Heart right ventricle (tissue), 16 donors: ENCODE results near the gene SPATA16. TPM values are rescaled to one million over a fixed set of nuclear protein-coding genes. Genes with fewer than 3 reads are reported as not detected.
"Not testable (repeated sequence)": the region's sequence is repeated elsewhere in the genome, so short reads cannot be mapped to it uniquely, and the experiment has no call there.

Source experiments
- ATAC-seq, 8 donors: fragments of 200-7000 bp; cut with Tn5 transposase; one replicate each; pipeline ENCODE4 v1.9.1; 2020; ENCODE audit warnings: mild to moderate bottlenecking in 8 of 8, moderate library complexity in 8 of 8, moderate number of reproducible peaks in 1 of 8
- DNase-seq, 2 donors: peaks; one replicate each; pipeline ENCODE4 v3.0.0-alpha.2; 2020
- H3K27ac ChIP-seq, 10 donors: fragments of 200-600 bp; sonication (generic) in 2 of 10; one replicate each; pipeline versions ENCODE4 v1.5.0 to v1.8.0; 2020 to 2022; ENCODE audit warnings: mild to moderate bottlenecking in 3 of 10
- H3K27me3 ChIP-seq, 7 donors: fragments of 200-600 bp; one replicate each; pipeline ENCODE4 v1.8.0; 2021 to 2022; ENCODE audit warnings: mild to moderate bottlenecking in 2 of 7
- H3K36me3 ChIP-seq, 9 donors: fragments of 200-600 bp; sonication (generic) in 1 of 9; one replicate each; pipeline versions ENCODE4 v1.5.0 to v1.8.0; 2020 to 2022; ENCODE audit warnings: mild to moderate bottlenecking in 2 of 9
- H3K4me1 ChIP-seq, 9 donors: fragments of 200-600 bp; sonication (generic) in 1 of 9; one replicate each; pipeline versions ENCODE4 v1.5.0 to v1.8.0; 2020 to 2022; ENCODE audit warnings: mild to moderate bottlenecking in 4 of 9
- H3K4me3 ChIP-seq, 10 donors: fragments of 200-600 bp; sonication (generic) in 2 of 10; one replicate each; pipeline versions ENCODE4 v1.5.0 to v1.8.0; 2020 to 2022; ENCODE audit warnings: mild to moderate bottlenecking in 7 of 10, moderate library complexity in 2 of 10
- H3K9me3 ChIP-seq, 11 donors: fragments of 200-600 bp in 10 of 11; sonication (generic) in 2 of 11; one replicate each; pipeline versions ENCODE4 v1.5.0 to v1.8.0; 2013 to 2022; ENCODE audit warnings: mild to moderate bottlenecking in 2 of 11, control low read depth in 1 of 11, moderate library complexity in 1 of 11
- WGBS, 2 donors: extraction: QIAGEN DNeasy Blood & Tissue Kit; methylation state at CpG; one replicate each; pipeline ENCODE4 v1.1.7; 2013; ENCODE audit warnings: inconsistent platforms in 1 of 2; 5-methylcytosine and 5-hydroxymethylcytosine counted together
- intact Hi-C, 10 donors: fragments of 100-400 bp; cut with DNase I; formaldehyde crosslinking; loops; one replicate each; pipeline versions ENCODE4 v1.11.1 to v1.14.2; 2022
- polyA plus RNA-seq, 2 donors: library from polyadenylated mRNA; stranded (reverse); fragments of 200-250 nt; gene quantifications; one replicate each; pipeline ENCODE4 v1.2.3, GENCODE V29; 2013
- total RNA-seq, 10 donors: library from RNA; stranded (reverse); fragmentation: NEBNext Ultra II Directional in 3 of 10; extraction: Animal tissue kit (Norgen Biotek cat#: 25700) in 3 of 10; gene quantifications; one replicate each; pipeline versions ENCODE4 v1.2.1 to v1.2.4, GENCODE V29; 2021 to 2023
- TF ChIP-seq, protein P1 (sequence below), 9 donors: fragments of 200-600 bp; sonication (generic) in 2 of 9; IDR thresholded peaks; one replicate each; pipeline versions ENCODE4 v1.5.0 to v1.8.0; 2021 to 2022; ENCODE audit warnings: antibody characterized with exemption in 9 of 9, mild to moderate bottlenecking in 5 of 9, moderate library complexity in 1 of 9
- donor health status: Arrhythmogenic right ventricular cardiomyopathy.
- donor health status: ischemic (EF 13 %, LVEDD 7.1; RV severe dilation, severe dysfunction).
- donor health status: healthy with polysubstance abuse.
- donor health status: DM: no; HTN: yes; CAD: no.
- donor health status: DM: no; HTN: no; CAD: no.
- donor health status: ischemic (EF 25% LVEDD 6.9; RV normal size, moderate dysfunction).
- donor health status: ischemic (EF 25% LVEDD 5.7; RV mildly dilated, moderate dysfunction).
- donor health status: healthy.
- donor health status: DM: yes; HTN: yes; CAD: no.
- donor health status: Ischemic cardiomyopathy.
- donor health status: ischemic (EF 35%, LVEDD 5.7; RV mildly dilated, moderate dysfunction).
- donor health status: nonischemic (EF 11% LVEDD 7.7; RV severe dilation, severe dysfunction).
- donor health status: DM: yes; HTN: yes; CAD: no.
- donor health status: PGD.
- donor health status: ischemic (EF 29% LVEDD 5.4; RV normal size, mild dysfunction).
- donor health status: nonischemic (EF 23%, LVEDD 6.1; RV moderate dilation, normal function).

The SPATA16 gene
- total and polyA plus RNA-seq, 12 donors, result not detected

DNA sequence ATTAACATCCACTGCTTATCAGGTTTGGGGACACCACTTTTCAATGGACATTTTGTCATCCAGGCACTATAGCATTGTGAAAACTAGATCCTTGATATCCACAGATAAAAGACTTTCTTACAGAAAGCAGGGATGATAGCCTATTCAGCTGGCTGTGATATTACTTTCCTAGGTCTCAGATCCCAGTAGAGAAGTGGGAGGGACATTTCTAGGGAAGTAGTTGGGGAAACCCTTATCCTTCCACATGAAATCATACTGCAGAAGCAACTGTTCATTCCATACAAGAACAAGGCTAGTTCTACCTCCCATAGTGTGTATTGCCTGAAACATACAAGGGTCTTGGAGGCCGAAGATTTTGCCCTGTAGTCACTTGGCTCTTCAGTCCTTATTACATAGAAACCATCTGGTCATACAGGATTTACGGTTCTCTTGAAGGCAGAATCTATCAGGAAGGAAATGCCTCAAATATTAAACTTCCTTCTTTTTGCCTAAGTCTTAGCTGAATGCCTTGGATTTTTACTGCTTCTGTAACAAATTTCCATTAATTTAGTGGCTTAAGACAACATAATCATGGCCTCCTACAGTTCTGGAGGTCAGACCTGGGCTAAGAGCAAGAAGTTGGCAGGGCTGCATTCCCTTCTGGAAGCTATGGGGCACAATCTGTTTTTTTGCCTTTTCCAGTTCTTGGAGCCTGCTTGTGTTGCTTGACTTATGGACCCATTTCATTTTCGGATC, 271.1 kb downstream of the SPATA16 start:
- Histone ChIP-seq H3K27me3 (no peaks in the 10 kb centered on the region), H3K4me3 (no peak overlapping the region), H3K27ac (no peak overlapping the region), H3K4me1 (peaks cover 0 to 20% (median 13%) of the 10 kb centered on the region in 9 donors), H3K9me3 (no peaks in the 10 kb centered on the region), H3K36me3 (no peaks in the 10 kb centered on the region)
- 52 to 74% methylated on average over 3 of the region's 3 CpGs for WGBS, 2 donors
- intact Hi-C loops, result no loop called here
- TF ChIP-seq, protein P1, sequence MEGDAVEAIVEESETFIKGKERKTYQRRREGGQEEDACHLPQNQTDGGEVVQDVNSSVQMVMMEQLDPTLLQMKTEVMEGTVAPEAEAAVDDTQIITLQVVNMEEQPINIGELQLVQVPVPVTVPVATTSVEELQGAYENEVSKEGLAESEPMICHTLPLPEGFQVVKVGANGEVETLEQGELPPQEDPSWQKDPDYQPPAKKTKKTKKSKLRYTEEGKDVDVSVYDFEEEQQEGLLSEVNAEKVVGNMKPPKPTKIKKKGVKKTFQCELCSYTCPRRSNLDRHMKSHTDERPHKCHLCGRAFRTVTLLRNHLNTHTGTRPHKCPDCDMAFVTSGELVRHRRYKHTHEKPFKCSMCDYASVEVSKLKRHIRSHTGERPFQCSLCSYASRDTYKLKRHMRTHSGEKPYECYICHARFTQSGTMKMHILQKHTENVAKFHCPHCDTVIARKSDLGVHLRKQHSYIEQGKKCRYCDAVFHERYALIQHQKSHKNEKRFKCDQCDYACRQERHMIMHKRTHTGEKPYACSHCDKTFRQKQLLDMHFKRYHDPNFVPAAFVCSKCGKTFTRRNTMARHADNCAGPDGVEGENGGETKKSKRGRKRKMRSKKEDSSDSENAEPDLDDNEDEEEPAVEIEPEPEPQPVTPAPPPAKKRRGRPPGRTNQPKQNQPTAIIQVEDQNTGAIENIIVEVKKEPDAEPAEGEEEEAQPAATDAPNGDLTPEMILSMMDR (IDR thresholded peaks at IDR 0.05), result no peak
- no peak for DNase-seq
- ATAC-seq, result peak in 2 of 8 donors; percentile 27 to 31

DNA sequence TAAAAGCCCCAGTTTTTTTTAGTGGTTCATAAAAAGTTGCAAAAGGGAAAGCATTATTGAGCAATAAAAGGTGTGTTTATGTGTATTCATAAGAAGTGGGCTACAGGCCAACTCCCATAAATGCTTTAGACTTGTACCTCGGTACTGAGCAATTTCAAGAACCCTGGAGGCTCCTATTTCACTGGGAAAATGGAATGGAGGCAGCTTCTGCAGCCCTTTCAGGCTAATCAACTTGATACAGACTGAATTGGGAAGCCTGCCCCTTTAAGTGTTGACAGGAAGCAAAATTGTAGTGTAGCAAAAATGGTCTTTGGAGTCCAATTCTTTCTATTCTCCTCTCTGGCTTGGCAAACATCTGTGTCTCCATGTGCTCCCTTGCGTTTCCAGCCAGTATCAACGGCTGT, 271.7 kb downstream of the SPATA16 start:
- H3K4me1 ChIP-seq, result peaks cover 0 to 20% (median 13%) of the 10 kb centered on the region in 9 donors
- TF ChIP-seq, protein P1 (IDR thresholded peaks at IDR 0.05), result no peak
- H3K4me3 ChIP-seq, result no peak overlapping the region
- no peaks in the 10 kb centered on the region for H3K36me3 ChIP-seq
- intact Hi-C loops, result no loop called here
- no peak for DNase-seq
- H3K27me3 ChIP-seq, result no peaks in the 10 kb centered on the region
- peak in 3 of 8 donors; percentile 9 to 51 (median 43) for ATAC-seq
- H3K9me3 ChIP-seq, result no peaks in the 10 kb centered on the region
- 35 to 42% methylated on average over 3 of the region's 3 CpGs for WGBS, 2 donors
- no peak overlapping the region for H3K27ac ChIP-seq

DNA sequence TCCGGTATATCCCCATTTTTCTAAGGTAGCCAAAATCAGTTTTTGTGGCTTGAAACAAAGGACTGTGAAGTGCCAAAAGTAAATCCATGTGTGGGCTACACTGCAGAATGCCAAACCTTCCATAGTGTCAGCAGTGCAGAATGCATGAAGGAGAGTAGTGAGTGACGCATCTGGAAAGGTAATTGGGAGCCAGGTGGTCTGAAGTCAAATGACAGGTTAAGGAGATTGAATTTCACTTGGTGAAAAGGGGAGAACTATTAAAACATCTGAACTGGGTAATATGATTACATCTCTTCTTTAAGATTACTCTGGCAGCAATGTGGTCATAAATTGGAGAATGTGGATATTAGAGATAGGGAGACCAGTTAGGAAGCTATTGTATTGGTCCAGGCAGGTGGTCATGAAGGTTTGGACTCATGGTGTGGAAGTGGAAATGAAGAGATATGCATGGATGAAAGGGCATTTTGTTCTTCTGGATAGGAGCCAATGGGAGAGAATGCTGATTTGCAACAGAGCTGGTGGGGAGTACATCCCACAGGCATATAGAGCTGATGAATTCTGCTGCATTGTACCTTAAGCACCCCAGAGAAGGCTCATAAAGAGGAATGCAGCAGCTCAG, 272.3 kb downstream of the SPATA16 start:
- H3K4me1 ChIP-seq, result peaks cover 0 to 20% (median 13%) of the 10 kb centered on the region in 9 donors
- 97 to 98% methylated on average over 2 of the region's 2 CpGs for WGBS, 2 donors
- no peaks in the 10 kb centered on the region for H3K27me3 ChIP-seq
- TF ChIP-seq, protein P1 (IDR thresholded peaks at IDR 0.05), result no peak
- ATAC-seq (no peak), DNase-seq (no peak)
- intact Hi-C loops, result no loop called here
- no peak overlapping the region for H3K27ac ChIP-seq
- no peaks in the 10 kb centered on the region for H3K36me3 ChIP-seq
- H3K9me3 ChIP-seq, result no peaks in the 10 kb centered on the region
- no peak overlapping the region for H3K4me3 ChIP-seq

DNA sequence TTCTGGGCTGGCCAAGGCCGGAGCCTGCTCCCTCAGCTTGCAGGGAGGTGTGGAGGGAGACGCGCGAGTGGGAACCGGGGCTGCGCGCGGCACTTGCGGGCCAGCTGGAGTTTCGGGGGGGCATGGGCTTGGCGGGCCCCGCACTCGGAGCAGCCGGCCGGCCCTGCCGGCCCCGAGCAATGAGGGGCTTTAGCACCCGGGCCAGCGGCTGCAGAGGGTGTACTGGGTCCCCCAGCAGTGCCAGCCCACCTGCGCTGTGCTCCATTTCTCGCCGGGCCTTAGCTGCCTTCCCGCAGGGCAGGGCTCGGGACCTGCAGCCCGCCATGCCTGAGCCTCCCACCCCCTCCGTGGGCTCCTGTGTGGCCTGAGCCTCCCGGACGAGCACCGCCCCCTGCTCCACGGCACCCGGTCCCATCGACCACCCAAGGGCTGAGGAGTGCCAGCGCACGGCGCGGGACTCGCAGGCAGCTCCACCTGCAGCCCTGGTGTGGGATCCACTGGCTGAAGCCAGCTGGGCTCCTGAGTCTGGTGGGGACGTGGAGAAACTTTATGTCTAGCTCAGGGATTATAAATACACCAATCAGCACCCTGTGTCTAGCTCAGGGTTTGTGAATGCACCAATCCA, 274.2 kb downstream of the SPATA16 start:
- H3K27ac ChIP-seq, H3K9me3 ChIP-seq, intact Hi-C loops, ATAC-seq, DNase-seq, H3K4me3 ChIP-seq, H3K36me3 ChIP-seq, H3K27me3 ChIP-seq: not testable (repeated sequence)
- 97 to 98% methylated on average over 36 to 38 of the region's 38 CpGs for WGBS, 2 donors
- peaks cover 0 to 20% (median 13%) of the 10 kb centered on the region in 9 donors for H3K4me1 ChIP-seq
